K562 treated with DMSO at 1 percent for 24 hours (cell line): ENCODE data around the gene SEPTIN5. TPM values are rescaled to one million over a fixed set of nuclear protein-coding genes. Genes with fewer than 3 reads are reported as not detected.

ENCODE experiments used
- total RNA-seq: library from RNA; unstranded; fragments of 300-600 nt; gene quantifications from 2 replicates; pipeline ENCODE4 v1.2.3, GENCODE V29; 2022; ENCODE audit warnings: low read depth; ENCODE audit not compliant: insufficient read depth

Gene SEPTIN5
- total RNA-seq, result 66.6 and 70.3 TPM in 2 replicates

DNA sequence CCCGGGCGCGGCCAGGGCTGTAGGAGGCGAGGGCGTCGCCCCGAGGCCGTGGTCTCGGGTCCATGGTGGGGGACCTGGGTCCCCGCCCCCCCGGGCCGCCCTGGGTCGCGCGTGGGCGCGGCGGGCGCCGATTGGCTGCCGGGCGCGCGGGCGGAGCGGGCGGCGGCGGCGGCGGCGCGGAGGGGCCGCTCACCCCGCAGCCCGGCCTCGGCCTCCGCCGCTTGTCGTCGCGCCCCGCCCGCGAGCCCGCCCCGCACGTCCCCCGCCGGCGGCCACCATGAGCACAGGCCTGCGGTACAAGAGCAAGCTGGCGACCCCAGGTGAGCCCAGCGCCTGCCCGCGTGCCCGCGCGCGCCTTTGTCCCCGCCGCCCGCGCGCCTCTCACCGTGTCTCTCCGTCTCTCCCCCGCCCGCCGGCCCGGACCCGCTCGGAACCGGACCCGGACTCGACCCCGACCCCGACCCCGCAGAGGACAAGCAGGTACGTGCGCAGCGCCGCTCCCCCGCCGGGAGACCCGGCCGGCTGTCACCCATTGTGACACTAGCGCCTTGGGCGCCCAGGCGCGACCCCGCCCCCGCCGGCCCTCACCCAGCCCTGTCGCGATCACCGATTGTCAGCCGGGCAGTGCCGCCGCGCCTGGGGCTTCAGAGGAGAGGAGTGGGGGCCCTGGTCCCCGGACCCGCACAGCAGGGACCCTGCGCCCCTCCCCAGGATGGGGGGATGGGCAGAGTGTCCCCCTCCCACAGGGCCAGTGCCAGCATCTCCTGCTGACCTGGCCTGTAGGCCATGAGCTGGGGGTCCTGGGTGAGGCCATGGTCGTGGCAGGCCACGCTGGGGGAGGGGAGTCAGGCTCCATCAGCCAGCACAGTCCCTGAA, at the start of gene SEPTIN5:
Gene SEPTIN5 (plus strand): TSS at position 192 of the 876 bp plus-strand sequence. CDS start 86 bp downstream, at position 278.

GRCh38 chr22:19723232-19723982, 9.1 kb downstream of the SEPTIN5 start, which contains the start of gene GP1BB:
GP1BB (plus strand) TSS chr22:19723539; CDS start chr22:19723570, 31 bp downstream.

DNA sequence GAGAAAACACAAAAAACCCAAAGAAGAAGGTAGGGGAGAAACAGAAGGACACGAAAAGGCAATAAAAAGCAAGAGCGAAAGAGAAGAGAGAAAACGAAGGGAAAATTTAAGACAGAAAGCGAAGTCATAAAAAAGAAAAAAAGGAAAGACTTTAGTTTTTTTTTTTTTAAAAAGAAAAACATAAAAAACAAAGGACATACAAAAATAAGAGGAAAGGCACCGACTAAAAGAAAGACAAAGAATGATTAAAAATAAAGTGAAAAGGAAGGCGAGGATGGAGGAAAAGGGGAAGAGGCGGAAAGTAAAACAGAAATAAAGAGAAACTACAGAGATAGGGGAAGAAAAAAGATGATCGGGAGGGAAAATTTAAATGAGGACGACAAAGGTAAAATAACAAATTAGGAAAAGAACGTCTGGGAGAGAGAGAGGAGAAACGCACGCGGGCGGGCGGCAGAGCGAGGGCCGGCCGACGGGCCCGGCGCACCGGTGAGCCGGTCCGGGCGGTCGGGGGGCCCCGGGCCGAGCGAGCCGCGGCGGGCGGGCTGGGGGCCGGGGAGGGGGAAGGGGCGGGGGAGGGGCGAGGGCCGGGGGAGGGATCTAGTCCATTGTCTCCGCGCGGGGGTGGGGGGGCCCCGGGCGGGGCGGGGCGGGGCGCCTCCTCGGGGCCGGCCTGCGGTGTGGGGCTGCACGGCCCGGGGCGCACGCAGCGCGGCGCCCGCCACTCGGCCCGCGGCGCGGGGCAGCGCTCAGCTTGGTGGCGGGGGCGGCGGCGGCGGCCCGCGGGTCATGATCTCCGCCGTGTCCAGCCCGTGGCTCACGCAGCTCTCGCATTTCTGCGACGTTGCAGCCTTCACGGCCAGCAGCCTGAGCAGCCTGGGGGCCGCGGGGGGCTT, 46.0 kb downstream of the SEPTIN5 start, which contains the start of gene TBX1:
Gene TBX1 (plus strand): TSS at position 721 of the 893 bp plus-strand sequence. CDS start 66 bp downstream, at position 787.

Other genes starting within 250 kb of the SEPTIN5 start
- gene UFD1, start 235.3 kb upstream of the SEPTIN5 start, total RNA-seq, result 418 and 433 TPM in 2 replicates
- 210 and 225 TPM in 2 replicates for gene CDC45, start 234.6 kb upstream of the SEPTIN5 start, total RNA-seq
- gene CLDN5, start 190.1 kb upstream of the SEPTIN5 start, total RNA-seq, result 0.97 and 1.1 TPM in 2 replicates
- 114 and 143 TPM in 2 replicates for gene GP1BB, start 9.0 kb downstream of the SEPTIN5 start, total RNA-seq
- 18.1 and 21.7 TPM in 2 replicates for gene TBX1, start 46.3 kb downstream of the SEPTIN5 start, total RNA-seq
- 103 and 110 TPM in 2 replicates for gene GNB1L, start 140.4 kb downstream of the SEPTIN5 start, total RNA-seq
- gene RTL10, start 140.4 kb downstream of the SEPTIN5 start, total RNA-seq, result 50.3 and 53.7 TPM in 2 replicates
- 717 and 742 TPM in 2 replicates for gene COMT, start 227.3 kb downstream of the SEPTIN5 start, total RNA-seq
- 131 and 135 TPM in 2 replicates for gene TXNRD2, start 227.3 kb downstream of the SEPTIN5 start, total RNA-seq